MM.1S (cell line): ENCODE data around the gene CCL21.

Source experiments
- DNase-seq: peaks from one replicate; pipeline ENCODE4 v3.0.0-alpha.2; 2015
- H2AFZ ChIP-seq: fragments of 300-600 bp; sonication (generic); 2 replicates; pipeline ENCODE4 v1.6.0; 2016; ENCODE audit warnings: antibody characterized with exemption, low read length
- H3F3A ChIP-seq: fragments of 300-600 bp; sonication (generic); 2 replicates; pipeline ENCODE4 v1.6.1; 2016; ENCODE audit warnings: mild to moderate bottlenecking, antibody characterized with exemption, low read length, moderate library complexity, mixed read lengths; ENCODE audit not compliant: insufficient read depth
- H3K27ac ChIP-seq: fragments of 300-600 bp; sonication (generic); 2 replicates; pipeline ENCODE4 v1.5.1; 2016; ENCODE audit warnings: mild to moderate bottlenecking, low read length
- H3K27me3 ChIP-seq: fragments of 300-600 bp; sonication (generic); replicated peaks from 2 replicates; pipeline ENCODE4 v1.6.0; 2016; ENCODE audit warnings: low read length; ENCODE audit not compliant: insufficient read depth
- H3K36me3 ChIP-seq: fragments of 300-600 bp; sonication (generic); replicated peaks from 2 replicates; pipeline ENCODE4 v1.6.1; 2016; ENCODE audit warnings: mild to moderate bottlenecking, low read length, mixed read lengths; ENCODE audit not compliant: insufficient read depth
- H3K4me1 ChIP-seq: fragments of 300-600 bp; sonication (generic); 2 replicates; pipeline ENCODE4 v1.6.1; 2016; ENCODE audit warnings: low read length, mixed read lengths
- H3K4me2 ChIP-seq: fragments of 300-600 bp; sonication (generic); 2 replicates; pipeline ENCODE4 v1.6.0; 2016; ENCODE audit warnings: low read depth, low read length
- H3K4me3 ChIP-seq: fragments of 300-600 bp; sonication (generic); 2 replicates; pipeline ENCODE4 v1.5.1; 2016; ENCODE audit warnings: low read length, mixed read lengths
- H3K79me2 ChIP-seq: fragments of 300-600 bp; sonication (generic); 2 replicates; pipeline ENCODE4 v1.6.1; 2016; ENCODE audit warnings: mixed run types, low read length, mixed read lengths
- H3K9ac ChIP-seq: fragments of 300-600 bp; sonication (generic); 2 replicates; pipeline ENCODE4 v1.6.1; 2016; ENCODE audit warnings: low read length, mixed read lengths
- H3K9me2 ChIP-seq: fragments of 300-600 bp; sonication (generic); replicated peaks from 2 replicates; pipeline ENCODE4 v1.6.1; 2016; ENCODE audit warnings: mild to moderate bottlenecking, low read length, mixed read lengths; ENCODE audit not compliant: insufficient read depth
- H3K9me3 ChIP-seq: fragments of 300-600 bp; sonication (generic); replicated peaks from 2 replicates; pipeline ENCODE4 v1.6.1; 2016; ENCODE audit warnings: mild to moderate bottlenecking, low read length, mixed read lengths; ENCODE audit not compliant: insufficient read depth
- H4K20me1 ChIP-seq: fragments of 300-600 bp; sonication (generic); 2 replicates; pipeline ENCODE4 v1.6.1; 2016; ENCODE audit warnings: mild to moderate bottlenecking, low read length, moderate library complexity, mixed read lengths; ENCODE audit not compliant: insufficient read depth
- CTCF ChIP-seq: fragments of 300-600 bp; sonication (generic); IDR thresholded peaks from 2 replicates; pipeline ENCODE4 v1.5.1; 2016; ENCODE audit warnings: antibody characterized with exemption, low read length, mixed read lengths
- EZH2 ChIP-seq: fragments of 300-600 bp; sonication (generic); optimal IDR thresholded peaks from 2 replicates; pipeline ENCODE3; 2017; ENCODE audit warnings: low read depth, mild to moderate bottlenecking, antibody characterized with exemption, low read length, mixed read lengths
- EZH2phosphoT487 ChIP-seq: fragments of 300-600 bp; sonication (generic); IDR thresholded peaks from 2 replicates; pipeline ENCODE4 v1.6.1; 2018; ENCODE audit warnings: antibody characterized with exemption, low read length

The CCL21 gene

GRCh38 chr9:34690983-34691935 is 18.7 kb downstream of the CCL21 start, which contains the start of gene CCL19:
TSS of gene CCL19 (minus strand) at chr9:34691276. CDS start at chr9:34691139, 137 bp downstream.
- H3K9me3 ChIP-seq: no peaks in the 10 kb centered on the region
- peak within 1 kb of the TSS; percentile 3; the same call in 1 of the 2 replicates for H3K4me2 ChIP-seq

GRCh38 chr9:34689512-34689911 is 20.4 kb downstream of the CCL21 start:
- H3K36me3 ChIP-seq: no peaks in the 10 kb centered on the region
- H3K4me2 ChIP-seq: no peak overlapping the region
- no peak overlapping the region for H3K9ac ChIP-seq
- H3K27ac ChIP-seq: no peak overlapping the region
- H3K27me3 ChIP-seq: no peaks in the 10 kb centered on the region
- DNase-seq: no peak
- H4K20me1 ChIP-seq: no peaks in the 10 kb centered on the region
- no peaks in the 10 kb centered on the region for H3K79me2 ChIP-seq
- no peaks in the 10 kb centered on the region for H3K9me2 ChIP-seq
- no peaks in the 10 kb centered on the region for H3F3A ChIP-seq
- no peak for TF ChIP-seq EZH2
- no peak for TF ChIP-seq EZH2phosphoT487
- no peak for TF ChIP-seq CTCF
- no peaks in the 10 kb centered on the region for H3K9me3 ChIP-seq
- H3K4me3 ChIP-seq: no peak overlapping the region
- H3K4me1 ChIP-seq: no peaks in the 10 kb centered on the region
- no peak overlapping the region for H2AFZ ChIP-seq

More at GRCh38 chr9:34690983-34691935, 18.7 kb downstream of the CCL21 start, which contains the start of gene CCL19:
- no peak for DNase-seq
- Histone ChIP-seq H3K9me2 (no peaks in the 10 kb centered on the region), H4K20me1 (no peaks in the 10 kb centered on the region), H3K27ac (no peak within 1 kb of the TSS), H2AFZ (0 out of 2 replicates have a peak within 1 kb of the TSS, but pooled peaks have one; percentile 34), H3F3A (no peaks in the 10 kb centered on the region), H3K27me3 (no peaks in the 10 kb centered on the region), H3K9ac (no peak within 1 kb of the TSS), H3K4me3 (no peak within 1 kb of the TSS), H3K4me1 (no peaks in the 10 kb centered on the region), H3K36me3 (no peaks in the 10 kb centered on the region), H3K79me2 (no peaks in the 10 kb centered on the region)
- TF ChIP-seq EZH2phosphoT487 (no peak), CTCF (no peak), EZH2 (no peak)

- no peaks in the 10 kb centered on the region for H3K36me3 ChIP-seq
- no peaks in the 10 kb centered on the region for H3K9me3 ChIP-seq
- H3K4me2 ChIP-seq: no peak overlapping the region
- no peak overlapping the region for H2AFZ ChIP-seq
- no peaks in the 10 kb centered on the region for H3K4me1 ChIP-seq
- TF ChIP-seq CTCF (no peak), EZH2phosphoT487 (no peak), EZH2 (no peak)
- no peaks in the 10 kb centered on the region for H3F3A ChIP-seq
- H3K79me2 ChIP-seq: no peaks in the 10 kb centered on the region
- H3K9me2 ChIP-seq: no peaks in the 10 kb centered on the region
- H3K9ac ChIP-seq: no peak overlapping the region
- H3K27ac ChIP-seq: no peak overlapping the region
- DNase-seq: no peak
- H3K4me3 ChIP-seq: no peak overlapping the region
- H3K27me3 ChIP-seq: no peaks in the 10 kb centered on the region
- no peaks in the 10 kb centered on the region for H4K20me1 ChIP-seq
Observed at GRCh38 chr9:34689116-34689470, 20.8 kb downstream of the CCL21 start.
